HG03575 (cell line): Measurements from ENCODE around the gene PIKFYVE.
"Not testable (repeated sequence)": the region's sequence is repeated elsewhere in the genome, so short reads cannot be mapped to it uniquely, and the experiment has no call there.

Experiments
- ATAC-seq: cut with Tn5 transposase; IDR thresholded peaks from one replicate; pipeline ENCODE4 v1.9.1; 2021; ENCODE audit not compliant: unreplicated experiment, insufficient number of reproducible peaks, low FRiP score; ENCODE audit errors: extremely low read depth

PIKFYVE gene

DNA sequence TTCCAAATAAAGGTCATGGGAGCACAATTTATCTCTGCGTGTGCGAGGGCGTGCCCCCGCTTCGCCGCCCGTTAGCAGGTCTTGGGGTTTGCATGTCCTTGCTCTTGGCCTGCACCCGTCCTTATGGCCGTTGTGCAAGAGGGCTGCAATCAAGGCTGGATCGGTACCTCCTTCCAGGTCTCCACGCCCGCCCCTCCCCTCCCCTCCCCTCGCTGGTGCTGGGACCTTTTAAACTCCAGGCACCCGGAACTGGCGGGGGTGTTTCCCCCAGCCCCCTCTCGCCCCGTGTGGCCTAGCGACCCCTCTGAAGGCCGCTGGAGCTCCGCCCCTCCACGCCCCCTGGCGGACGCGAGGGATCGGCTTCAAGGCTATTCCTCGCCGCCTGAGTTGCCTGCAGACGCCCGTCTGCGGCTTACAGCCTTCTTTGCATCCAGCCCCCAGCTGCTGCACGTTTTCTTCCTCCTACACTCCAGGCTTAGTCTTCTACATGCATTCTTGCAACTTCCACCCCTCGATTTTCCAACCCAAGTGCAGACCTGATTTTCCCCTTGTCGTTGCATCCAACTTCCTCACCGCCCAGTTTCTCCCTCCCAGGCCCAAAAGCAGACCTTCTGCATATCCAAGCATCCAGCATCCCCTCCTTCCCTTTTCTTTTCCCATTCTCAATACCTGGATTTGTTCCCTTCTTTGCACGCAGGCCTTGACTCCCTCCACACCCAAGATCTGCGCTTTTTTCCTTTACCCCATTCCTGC is 11.8 kb upstream of the PIKFYVE start:
- peak; percentile 32 for ATAC-seq

DNA sequence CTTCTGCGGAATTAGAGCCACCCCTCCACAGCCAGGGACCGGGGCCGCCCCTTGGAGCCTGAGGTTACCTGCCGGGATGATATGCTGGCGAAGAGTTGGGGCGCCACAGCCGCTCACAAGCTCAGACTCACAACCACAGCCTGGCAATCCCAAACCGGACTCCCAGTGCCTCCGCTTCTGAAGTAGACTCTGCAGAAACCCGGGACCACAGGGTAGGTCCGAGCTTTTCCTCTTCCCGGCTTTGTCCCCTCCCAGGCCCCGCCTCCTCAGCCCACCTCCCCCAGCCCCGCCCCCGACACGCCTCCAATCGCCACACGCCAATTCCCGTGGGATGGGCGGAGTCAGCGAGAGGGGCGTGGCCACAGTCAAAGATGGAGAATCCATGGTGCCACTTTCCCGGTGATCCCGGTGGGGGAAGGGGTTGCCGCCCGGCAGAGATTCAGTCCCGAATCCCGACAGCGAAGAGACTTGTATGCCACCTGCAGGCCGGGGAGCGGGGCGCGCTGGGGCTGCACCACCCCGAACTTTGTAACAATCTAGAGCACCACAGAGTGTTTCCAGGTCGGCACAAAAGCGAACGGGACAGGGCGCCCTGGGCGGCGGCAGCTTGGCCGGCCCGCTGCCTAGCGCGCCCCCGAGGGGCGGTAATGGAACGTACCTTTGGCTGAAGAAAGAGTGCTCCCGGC is 11.0 kb upstream of the PIKFYVE start, which contains the start of gene IDH1:
TSS of gene IDH1 (minus strand) at position 201 of the 686 bp plus-strand sequence. CDS start 3,520 bp downstream, outside the sequence.
- ATAC-seq: peak; percentile 44

DNA sequence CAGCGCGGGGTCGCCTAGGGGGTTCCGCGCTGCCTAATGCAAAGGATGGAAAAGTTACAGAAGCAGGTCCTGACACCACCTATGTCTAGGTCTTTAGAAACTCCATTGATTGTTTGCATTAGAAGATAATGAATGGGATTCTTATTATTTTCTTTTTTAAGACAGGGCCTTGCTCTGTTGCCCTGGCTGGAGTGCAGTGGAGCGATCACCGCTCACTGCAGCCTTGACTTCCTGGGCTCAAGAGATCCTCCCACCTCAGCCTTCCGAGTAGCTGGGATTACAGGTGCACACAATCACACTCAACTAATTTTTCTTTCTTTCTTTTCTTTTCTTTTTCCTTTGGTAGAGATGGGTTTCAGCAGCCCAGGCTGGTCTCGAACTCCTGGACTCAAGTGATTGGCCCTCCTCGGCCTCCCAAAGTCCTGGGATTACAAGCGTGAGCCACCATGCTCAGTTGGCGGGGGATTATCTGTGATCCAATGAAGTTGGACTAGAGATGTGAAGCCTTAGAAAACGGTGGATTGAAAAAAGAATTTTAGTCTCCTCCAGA is 10.4 kb upstream of the PIKFYVE start:
- ATAC-seq: peak; percentile 3

DNA sequence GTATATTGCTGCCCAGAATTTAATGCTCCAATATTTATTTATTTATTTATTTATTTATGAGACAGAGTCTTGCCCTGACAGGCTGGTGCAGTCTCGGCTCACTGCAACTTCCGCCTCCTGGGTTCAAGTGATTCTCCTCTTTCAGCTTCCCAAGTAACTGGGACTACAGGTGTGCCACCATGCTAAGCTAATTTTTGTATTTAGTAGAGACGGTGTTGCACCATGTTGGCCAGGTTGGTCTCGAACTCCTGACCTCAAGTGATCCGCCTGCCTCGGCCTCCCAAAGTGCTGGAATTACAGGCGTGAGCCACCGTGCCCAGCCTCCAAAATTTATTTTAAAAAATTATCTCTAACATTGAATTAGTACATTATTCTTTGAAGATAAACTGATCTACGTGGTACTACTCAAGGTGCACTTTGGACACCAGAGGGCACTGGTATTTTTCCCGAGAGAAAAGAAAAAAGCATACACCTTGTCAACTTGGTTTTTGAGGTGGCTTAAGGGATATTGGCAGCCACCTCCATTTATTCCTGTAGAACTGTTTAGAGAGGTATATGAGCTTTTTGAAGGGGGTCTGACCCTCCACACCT is 9.8 kb upstream of the PIKFYVE start:
- ATAC-seq: no peak

DNA sequence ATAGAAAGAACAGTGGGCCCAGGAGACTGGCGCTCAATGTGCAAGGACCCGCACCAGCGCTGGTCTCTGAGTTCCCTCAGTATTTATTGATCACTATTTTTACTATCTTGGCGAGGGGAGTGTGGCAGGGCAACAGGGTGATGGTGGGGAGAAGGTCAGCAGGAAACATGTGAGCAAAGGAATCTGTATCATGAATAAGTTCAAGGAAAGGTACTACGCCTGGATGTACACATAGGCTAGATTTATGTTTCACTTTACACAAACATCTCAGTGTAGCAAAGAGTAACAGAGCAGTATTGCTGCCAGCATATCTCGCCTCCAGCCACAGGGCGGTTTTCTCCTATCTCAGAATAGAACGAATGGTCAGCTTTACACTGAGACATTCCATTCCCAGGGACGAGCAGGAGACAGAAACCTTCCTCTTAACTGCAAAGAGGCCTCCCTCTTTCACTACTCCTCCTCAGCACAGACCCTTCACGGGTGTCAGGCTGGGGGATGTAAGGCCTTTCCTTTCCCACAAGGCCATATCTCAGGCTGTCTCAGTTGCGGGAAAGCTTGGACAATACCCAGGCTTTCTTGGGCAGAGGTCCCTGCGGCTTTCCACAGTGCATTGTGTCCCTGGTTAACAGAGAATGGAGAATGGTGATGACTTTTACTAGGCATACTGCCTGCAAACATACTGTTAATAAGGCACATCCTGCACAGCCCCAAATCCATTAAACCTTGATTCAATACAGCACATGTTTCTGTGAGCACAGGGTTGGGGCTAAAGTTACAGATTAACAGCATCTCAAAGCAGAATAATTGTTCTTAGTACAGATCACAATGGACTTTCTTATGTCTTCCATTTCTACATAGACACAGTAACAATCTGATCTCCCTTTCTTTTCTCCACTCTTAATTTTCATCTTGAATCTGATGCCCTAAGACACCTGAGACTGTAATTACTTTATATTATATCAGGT is 8.9 kb upstream of the PIKFYVE start:
- not testable (repeated sequence) for ATAC-seq

DNA sequence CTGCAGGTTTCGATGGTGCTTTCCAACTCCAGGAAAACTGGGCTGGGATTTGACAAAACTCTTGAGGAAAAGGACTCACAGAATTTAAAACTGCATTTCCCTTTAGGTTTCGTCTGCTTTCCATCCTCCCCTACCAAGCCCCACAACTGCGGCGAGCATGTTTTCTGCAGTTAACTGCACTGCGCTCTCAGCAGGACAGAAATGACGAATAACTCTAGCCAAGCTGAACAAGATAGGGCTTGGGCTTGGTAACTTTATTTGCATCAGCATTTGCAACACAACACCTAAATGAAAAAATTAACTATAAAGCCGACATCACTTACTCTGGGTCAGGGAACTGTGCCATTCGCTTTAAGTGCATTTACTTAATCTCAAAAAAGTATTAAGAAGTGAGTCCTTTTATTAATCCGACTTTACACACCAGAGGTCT is 669 bp upstream of the PIKFYVE start:
- peak; percentile 26 for ATAC-seq

DNA sequence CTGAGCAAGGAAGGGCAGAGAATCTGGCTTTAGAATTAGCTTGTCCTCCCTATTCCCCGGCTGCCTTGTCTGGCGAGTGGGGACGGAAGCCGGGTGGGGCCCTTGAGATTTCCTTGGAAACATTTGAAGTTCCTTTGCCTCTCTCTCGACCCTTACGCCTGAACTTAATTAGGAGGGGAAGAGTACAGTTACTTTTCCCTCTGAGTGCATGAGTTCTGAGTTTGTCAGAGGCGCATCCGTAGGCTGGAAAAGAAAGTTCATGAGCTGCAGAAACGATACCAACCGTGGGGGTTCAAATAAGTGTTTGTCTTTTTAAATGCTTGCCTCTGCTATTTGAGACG is 468 bp downstream of the PIKFYVE start:
- ATAC-seq: no peak

DNA sequence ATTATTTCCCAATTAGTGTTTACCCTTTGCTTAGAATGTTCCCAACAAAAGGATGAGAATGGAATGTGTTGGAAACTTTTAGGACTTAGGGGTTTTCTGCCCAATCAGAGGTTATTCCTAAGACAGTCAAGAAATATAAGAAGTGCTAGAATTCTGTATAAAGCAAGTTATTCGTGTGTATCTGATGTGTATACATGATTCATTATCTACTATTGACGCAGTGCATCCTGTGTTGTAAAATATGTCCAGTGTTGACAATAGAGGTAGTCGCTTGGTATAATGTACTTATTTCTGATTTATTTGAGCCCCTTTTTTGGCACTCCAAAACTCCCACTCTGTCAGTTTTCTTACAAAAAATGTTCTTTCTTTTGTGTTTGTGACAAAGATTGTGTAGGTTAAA is 881 bp downstream of the PIKFYVE start:
- no peak for ATAC-seq

DNA sequence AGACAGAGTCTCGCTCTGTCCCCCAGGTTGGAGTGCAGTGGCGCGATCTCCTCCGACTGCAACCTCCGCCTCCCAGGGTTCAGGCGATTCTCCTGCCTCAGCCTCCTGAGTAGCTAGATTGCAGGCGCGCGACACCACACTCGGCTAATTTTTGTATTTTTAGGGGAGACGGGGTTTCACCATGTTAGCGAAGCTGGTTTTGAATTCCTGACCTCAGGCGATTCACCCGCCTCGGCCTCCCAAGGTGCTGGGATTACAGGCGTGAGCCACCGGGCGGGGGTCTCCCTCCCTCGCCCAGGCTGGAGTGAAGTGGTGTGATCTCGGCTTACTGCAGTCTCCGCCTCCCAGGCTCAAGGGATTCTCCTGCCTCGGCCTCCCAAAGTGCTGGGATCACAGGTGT is 1.5 kb downstream of the PIKFYVE start:
- ATAC-seq: not testable (repeated sequence)

DNA sequence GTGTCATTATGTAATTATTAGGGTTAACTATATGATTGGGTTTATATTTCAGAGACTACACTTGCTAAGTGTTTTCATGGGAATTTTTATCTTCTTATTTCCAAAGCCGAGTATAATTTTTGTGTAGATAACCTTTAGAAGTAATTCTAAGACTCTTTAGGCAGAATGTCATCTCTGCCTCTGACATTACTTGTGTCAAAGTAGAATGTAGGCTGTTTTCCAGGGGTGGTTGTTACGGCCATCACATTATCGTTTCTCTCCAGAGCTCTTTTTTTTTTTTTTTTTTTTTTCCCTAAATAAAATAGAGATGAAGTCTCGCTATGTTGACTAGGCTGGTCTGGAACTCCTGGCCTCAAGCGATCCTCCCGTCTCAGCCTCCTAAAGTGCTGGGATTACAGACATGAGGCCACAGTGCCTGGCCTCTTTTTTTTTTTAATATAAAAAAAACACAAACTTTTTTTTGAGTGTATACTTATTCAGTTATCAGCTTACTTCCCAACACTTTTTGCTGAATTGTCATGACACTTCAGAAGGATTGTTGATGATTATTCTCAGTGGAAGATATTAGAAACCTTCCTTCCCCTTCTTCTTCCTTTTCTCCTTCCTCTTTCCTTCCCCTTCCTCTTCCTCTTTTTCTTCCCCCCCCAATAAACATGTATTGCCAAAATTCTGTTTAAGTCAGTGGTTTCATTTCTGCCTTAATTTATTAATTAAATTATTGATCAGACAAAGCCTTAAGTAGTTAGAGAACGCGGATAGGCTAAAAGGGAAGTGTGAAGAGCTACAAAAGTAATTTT is 2.3 kb downstream of the PIKFYVE start:
- no peak for ATAC-seq

DNA sequence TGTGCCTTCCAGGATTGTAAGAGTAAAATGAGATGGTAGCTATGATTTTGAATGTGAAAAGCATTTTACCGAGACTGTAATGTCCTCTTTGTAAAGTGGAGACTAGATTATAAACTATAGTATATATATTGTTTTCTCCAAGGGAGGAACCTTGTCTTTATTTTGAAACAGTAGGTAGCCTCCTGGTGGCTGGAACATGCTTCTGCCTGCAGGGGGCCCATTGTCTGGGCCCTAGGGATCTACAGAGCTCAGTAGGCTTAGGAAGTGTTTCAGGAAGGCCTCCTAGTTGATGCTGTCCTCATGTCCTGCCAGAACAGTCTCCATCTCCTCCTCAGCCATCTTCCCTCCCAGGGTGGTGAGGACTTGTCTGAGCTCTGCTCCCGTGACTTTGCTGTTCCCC is 3.0 kb downstream of the PIKFYVE start:
- no peak for ATAC-seq

DNA sequence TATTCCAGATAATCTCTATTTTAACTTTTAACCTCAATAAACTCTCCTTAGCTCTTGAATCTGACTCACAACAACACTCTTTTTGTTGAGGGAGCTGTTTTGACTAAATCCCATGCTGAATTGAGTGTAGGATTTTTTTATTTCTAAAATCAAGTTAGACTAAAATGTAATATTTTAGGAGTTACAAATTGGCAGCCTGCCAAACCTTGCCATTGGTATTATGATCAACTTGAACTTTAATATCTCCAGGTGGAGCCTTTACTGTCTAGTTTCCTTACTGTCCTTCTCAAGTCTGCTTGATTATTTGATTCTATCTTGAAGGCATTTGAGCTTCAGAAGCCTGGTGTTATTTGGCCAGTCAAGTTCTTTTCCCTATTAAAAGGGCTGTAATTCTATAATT is 8.7 kb downstream of the PIKFYVE start:
- no peak for ATAC-seq

DNA sequence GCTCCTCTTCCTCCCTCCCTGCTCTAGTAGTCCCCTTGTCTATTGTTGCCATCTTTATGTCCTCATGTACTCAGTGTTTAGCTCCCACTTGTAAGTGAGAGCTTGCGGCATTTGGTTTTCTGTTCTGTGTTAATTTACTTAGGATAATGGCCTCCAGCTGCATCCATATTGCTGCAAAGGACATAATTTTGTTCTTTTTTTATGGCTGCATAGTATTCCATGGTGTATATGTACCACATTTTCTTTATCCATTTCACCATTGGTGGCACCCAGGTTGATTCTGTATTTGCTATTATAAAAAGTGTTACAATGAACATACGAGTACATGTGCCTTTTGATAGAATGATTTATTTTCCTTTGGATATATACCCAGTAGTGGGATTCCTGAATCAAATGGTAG is 12.5 kb downstream of the PIKFYVE start:
- no peak for ATAC-seq

DNA sequence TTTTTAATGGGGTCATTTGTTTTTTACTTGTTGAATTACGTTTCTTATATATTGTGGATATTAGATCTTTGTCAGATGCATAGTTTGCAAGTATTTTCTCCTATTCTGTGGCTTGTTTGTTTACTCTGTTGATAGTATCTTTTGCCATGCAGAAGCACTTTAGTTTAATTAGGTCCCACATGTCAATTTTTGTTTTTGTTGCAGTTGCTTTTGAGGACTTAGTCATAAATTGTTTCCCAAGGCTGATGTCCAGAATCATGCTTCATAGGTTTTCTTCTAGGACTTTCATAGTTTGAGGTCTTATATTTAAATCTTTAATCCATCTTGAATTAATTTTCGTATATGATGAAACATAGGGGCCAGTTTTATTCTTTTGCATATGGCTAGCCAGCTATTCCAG is 13.2 kb downstream of the PIKFYVE start:
- no peak for ATAC-seq

DNA sequence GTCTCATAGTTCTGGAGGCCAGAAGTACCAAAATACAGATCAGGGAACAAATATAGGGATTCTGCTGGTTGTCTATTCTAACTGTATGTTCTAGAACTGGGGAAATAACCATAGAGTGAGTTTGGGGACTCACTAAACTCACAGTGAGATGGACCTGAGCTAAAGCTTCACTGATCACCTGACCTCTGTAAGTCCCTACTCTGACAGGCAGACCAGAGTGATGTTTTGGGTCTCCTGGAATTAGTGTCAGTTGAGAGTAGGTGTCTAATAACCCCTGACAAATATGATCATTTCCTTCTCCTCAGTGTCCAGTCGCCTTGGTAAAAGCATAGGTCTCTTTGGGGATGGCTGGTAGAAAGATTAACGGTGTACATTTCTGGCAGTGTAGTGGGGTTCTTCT is 14.2 kb downstream of the PIKFYVE start:
- no peak for ATAC-seq

DNA sequence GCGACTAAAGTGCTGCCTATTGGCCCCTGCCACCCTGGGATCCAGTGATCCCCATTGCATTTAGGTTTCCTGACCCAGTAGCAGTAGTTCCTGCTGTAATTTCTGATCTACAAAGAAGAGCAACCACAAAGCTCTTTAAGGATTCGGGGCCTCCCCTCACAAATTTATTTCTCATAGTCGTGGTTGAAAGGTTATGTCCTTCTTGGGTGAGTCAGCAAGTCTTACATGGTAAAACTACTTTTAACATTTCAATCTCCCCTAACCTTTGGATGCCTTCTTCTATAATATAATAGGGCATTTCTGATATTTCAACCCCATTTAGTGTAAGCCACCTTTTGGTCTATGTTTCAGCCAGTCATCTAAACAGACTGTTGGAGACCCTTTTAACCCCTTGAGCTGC is 14.9 kb downstream of the PIKFYVE start:
- ATAC-seq: no peak

DNA sequence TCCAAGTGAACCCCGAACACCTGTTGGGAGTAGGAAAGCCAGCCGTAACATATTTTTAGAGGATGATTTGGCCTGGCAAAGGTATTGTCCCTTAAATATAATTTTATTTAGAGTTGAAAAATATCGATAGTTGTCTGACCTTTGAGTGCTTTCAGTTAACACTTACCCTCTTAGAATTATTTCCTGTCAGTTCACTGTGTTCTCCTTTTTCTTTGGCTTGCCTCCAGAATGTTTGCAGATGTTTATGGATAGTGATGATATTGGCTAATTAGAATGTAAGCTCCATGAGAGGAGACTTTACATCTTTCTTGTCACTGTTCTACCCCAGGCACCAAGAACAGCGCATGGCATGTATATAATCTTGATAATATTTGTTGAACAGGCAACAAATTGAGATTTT is 19.8 kb downstream of the PIKFYVE start:
- ATAC-seq: no peak

DNA sequence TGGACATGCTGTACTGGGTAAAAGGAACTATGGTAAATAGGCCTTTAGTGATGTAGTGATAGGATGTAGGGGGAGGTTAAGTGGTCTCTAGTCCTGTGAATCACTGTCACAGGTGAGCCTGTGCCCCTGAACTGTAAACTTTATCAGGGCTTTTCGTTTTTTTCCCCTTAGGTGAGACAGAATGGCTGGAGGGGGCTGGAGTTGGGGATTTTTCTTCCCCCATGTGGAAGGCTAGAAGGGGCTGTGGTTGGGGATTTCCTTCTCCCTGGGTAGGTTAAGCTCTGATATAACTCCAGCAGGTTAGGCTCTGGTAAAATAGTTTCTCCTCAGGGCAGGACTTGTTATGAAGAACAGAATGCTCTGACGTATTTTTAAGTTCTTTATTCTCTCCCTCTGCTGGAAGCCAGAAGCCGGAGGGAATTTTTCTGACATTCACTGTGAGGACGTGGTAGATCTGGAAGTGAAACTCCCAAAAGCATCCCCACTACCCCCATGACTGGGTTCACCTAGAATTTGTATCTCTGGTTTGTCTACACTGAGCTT is 28.5 kb downstream of the PIKFYVE start:
- ATAC-seq: no peak
